HepG2 (cell line): ENCODE results near the gene TACC2. TPM values are rescaled to one million over a fixed set of nuclear protein-coding genes. Genes with fewer than 3 reads are reported as not detected.

ENCODE experiments used
- ATAC-seq: fragments of 200-7000 bp; cut with Tn5 transposase; 3 replicates; pipeline ENCODE4 v1.9.1; 2020; ENCODE audit warnings: mild to moderate bottlenecking, moderate library complexity
- Bru-seq: library from RNA; stranded (reverse); fragments of 400-500 nt; gene quantifications from one replicate; lab custom pipeline; 2021; lab: Mats Ljungman, UMichigan
- BruChase-seq, 2 experiments: library from RNA; stranded (reverse); fragments of 400-500 nt; gene quantifications; one replicate each; lab custom pipeline; 2021; lab: Mats Ljungman, UMichigan
- BruUV-seq: library from RNA; stranded (reverse); fragments of 400-500 nt; replicated peaks from 2 replicates; lab custom pipeline; 2021; lab: Mats Ljungman, UMichigan
- CTCF ChIA-PET: fragments of 300-600 bp; formaldehyde crosslinking; extraction: SDS; loops from one replicate; lab custom pipeline; 2021; ENCODE audit warnings: low total read pairs, inconsistent platforms, low intra/inter-chr PET ratio; lab: Yijun Ruan, JAX
- POLR2A ChIA-PET: fragments of 350-600 bp; sonication (Branson Sonifier 250); formaldehyde crosslinking; loops from one replicate; lab custom pipeline; 2020; ENCODE audit warnings: antibody characterized with exemption, inconsistent platforms; lab: Yijun Ruan, JAX
- DNase-seq: peaks from one replicate; pipeline ENCODE4 v3.0.0-alpha.2; 2015; ENCODE audit warnings: low spot score
- FAIRE-seq: peaks from 3 replicates; lab custom pipeline; 2011; peaks lifted over from hg19 to GRCh38; lab: Jason Lieb, UNC
- H2AFZ ChIP-seq: one replicate; pipeline ENCODE4 v1.6.1; 2011; ENCODE audit warnings: low read length, inconsistent platforms
- H3K27ac ChIP-seq: fragments of 300-600 bp; 3 replicates; pipeline ENCODE4 v1.8.0; 2011; ENCODE audit warnings: mixed run types, mild to moderate bottlenecking, mixed read lengths, low read length, inconsistent platforms; ENCODE audit not compliant: insufficient read depth; ENCODE audit errors: extremely low read length
- H3K27me3 ChIP-seq, 2 experiments: fragments of 200-600 bp in 1 of 2; 2 replicates in 1 of 2; 3 replicates in 1 of 2; pipeline versions ENCODE4 v1.6.0 to v1.8.0; 2011; ENCODE audit warnings: low read length in 2 of 2, mild to moderate bottlenecking in 2 of 2, moderate library complexity in 2 of 2, inconsistent platforms in 1 of 2; ENCODE audit not compliant: insufficient read depth in 2 of 2, control insufficient read depth in 1 of 2
- H3K36me3 ChIP-seq, 2 experiments: fragments of 200-600 bp in 1 of 2; replicated peaks in 1 of 2; 2 replicates in 1 of 2; 3 replicates in 1 of 2; pipeline versions ENCODE4 v1.5.1 to v1.8.0; 2011; ENCODE audit warnings: low read length in 2 of 2, inconsistent platforms in 1 of 2; ENCODE audit not compliant: insufficient read depth in 2 of 2, control insufficient read depth in 1 of 2
- H3K4me1 ChIP-seq: 2 replicates; pipeline ENCODE4 v1.5.1; 2012; ENCODE audit warnings: low read length, inconsistent platforms; ENCODE audit not compliant: insufficient read depth
- H3K4me2 ChIP-seq: 2 replicates; pipeline ENCODE4 v1.6.0; 2011; ENCODE audit warnings: low read depth, low read length, inconsistent platforms
- H3K4me3 ChIP-seq, 3 experiments: fragments of 200-600 bp in 1 of 3; sonication (generic), shearing (Covaris generic) in 1 of 3; replicated peaks in 1 of 3; 2 replicates each; pipeline ENCODE4 v1.5.1; 2011 to 2016; ENCODE audit warnings: low read length in 3 of 3, inconsistent platforms in 2 of 3, low read depth in 2 of 3, mild to moderate bottlenecking in 2 of 3, control low read depth in 1 of 3, mixed read lengths in 1 of 3; ENCODE audit not compliant: insufficient read depth in 1 of 3
- H3K79me2 ChIP-seq: one replicate; pipeline ENCODE4 v1.6.1; 2011; ENCODE audit warnings: low read length, inconsistent platforms; ENCODE audit not compliant: insufficient read depth
- H3K9ac ChIP-seq: 2 replicates; pipeline ENCODE4 v1.6.0; 2011; ENCODE audit warnings: mild to moderate bottlenecking, low read depth, low read length, inconsistent platforms; ENCODE audit not compliant: insufficient read depth
- H3K9me3 ChIP-seq: 2 replicates; pipeline ENCODE4 v1.5.1; 2012; ENCODE audit warnings: mild to moderate bottlenecking, low read length
- H4K20me1 ChIP-seq: 2 replicates; pipeline ENCODE4 v1.6.0; 2011; ENCODE audit warnings: inconsistent platforms, mild to moderate bottlenecking, low read length, moderate library complexity; ENCODE audit not compliant: insufficient read depth
- ATF7 ChIP-seq, 2 experiments: fragments of 450-650 bp in 1 of 2; sonication (generic) in 1 of 2; formaldehyde crosslinking in 1 of 2; IDR thresholded peaks; 2 replicates each; pipeline versions ENCODE4 v1.4.0 to v1.6.1; 2016 to 2020; ENCODE audit warnings: antibody characterized with exemption in 1 of 2, mild to moderate bottlenecking in 1 of 2, missing genetic modification reagents in 1 of 2
- CREM ChIP-seq, 2 experiments: sonication (generic) in 1 of 2; formaldehyde crosslinking in 1 of 2; IDR thresholded peaks; 2 replicates each; pipeline versions ENCODE4 v1.4.0 to v1.6.1; 2016 to 2020; ENCODE audit warnings: antibody characterized with exemption in 1 of 2, mild to moderate bottlenecking in 1 of 2, missing genetic modification reagents in 1 of 2
- ESRRA ChIP-seq: sonication (generic); formaldehyde crosslinking; IDR thresholded peaks from 2 replicates; pipeline ENCODE4 v1.5.1; 2020; ENCODE audit warnings: mild to moderate bottlenecking, low read depth, missing genetic modification reagents
- FOXK1 ChIP-seq: sonication (generic); formaldehyde crosslinking; IDR thresholded peaks from 2 replicates; pipeline ENCODE4 v1.4.0; 2020; ENCODE audit warnings: low read depth, missing genetic modification reagents, borderline replicate concordance
- GABPA ChIP-seq, 2 experiments: IDR thresholded peaks; 2 replicates each; pipeline ENCODE4 v1.6.1; 2011 to 2016; ENCODE audit warnings: low read depth in 2 of 2, low read length in 1 of 2, missing biosample characterization in 1 of 2, missing genetic modification characterization in 1 of 2
- HNF4A ChIP-seq: sonication (generic); formaldehyde crosslinking; IDR thresholded peaks from 2 replicates; pipeline ENCODE4 v1.4.0; 2020; ENCODE audit warnings: missing genetic modification reagents
- MIXL1 ChIP-seq: IDR thresholded peaks from 2 replicates; pipeline ENCODE4 v1.6.1; 2016
- RBAK ChIP-seq: sonication (generic); formaldehyde crosslinking; IDR thresholded peaks from 2 replicates; pipeline ENCODE4 v1.5.1; 2020; ENCODE audit warnings: mild to moderate bottlenecking, missing genetic modification reagents
- USF2 ChIP-seq, 2 experiments: sonication (generic) in 1 of 2; formaldehyde crosslinking in 1 of 2; IDR thresholded peaks; 2 replicates each; pipeline versions ENCODE4 v1.5.1 to v1.6.1; 2011 to 2020; ENCODE audit warnings: borderline replicate concordance in 1 of 2, low read depth in 1 of 2, low read length in 1 of 2, mild to moderate bottlenecking in 1 of 2, missing genetic modification reagents in 1 of 2, moderate library complexity in 1 of 2
- ZFX ChIP-seq: sonication (generic); formaldehyde crosslinking; IDR thresholded peaks from 2 replicates; pipeline ENCODE4 v1.4.0; 2020; ENCODE audit warnings: mild to moderate bottlenecking, low read depth, missing genetic modification reagents, moderate library complexity
- ZMYM4 ChIP-seq: sonication (generic); formaldehyde crosslinking; IDR thresholded peaks from 2 replicates; pipeline ENCODE4 v1.8.1; 2023; ENCODE audit warnings: mild to moderate bottlenecking, missing genetic modification reagents
- ZNF557 ChIP-seq: sonication (generic); formaldehyde crosslinking; IDR thresholded peaks from 2 replicates; pipeline ENCODE4 v1.4.0; 2020; ENCODE audit warnings: missing genetic modification reagents
- ZNF7 ChIP-seq: IDR thresholded peaks from 2 replicates; pipeline ENCODE4 v1.6.1; 2016; ENCODE audit warnings: missing biosample characterization, missing genetic modification reagents
- WGBS: methylation state at CpG from one replicate; pipeline ENCODE4 v1.1.6; 2017; ENCODE audit warnings: low lambda C conversion rate; 5-methylcytosine and 5-hydroxymethylcytosine counted together
- in situ Hi-C: cut with HindIII; loops from 2 replicates; pipeline ENCODE4 v1.10.0; 2017; ENCODE audit warnings: low pct_unique_long_range_greater_than_20kb; ENCODE audit not compliant: extremely low pct_ligation_motif_present
- intact Hi-C: fragments of 100-400 bp; cut with micrococcal nuclease; formaldehyde crosslinking; loops from one replicate; pipeline ENCODE4 v1.10.0; 2022; ENCODE audit not compliant: unreplicated experiment
- long read RNA-seq, 2 experiments: library from RNA in 1 of 2; library from polyadenylated mRNA in 1 of 2; stranded (forward) in 1 of 2; unstranded in 1 of 2; transcript quantifications; one replicate each; pipeline ENCODE4 v2.0.0, GENCODE V29; 2019 to 2022
- polyA minus RNA-seq, 3 experiments: library from RNA; depleted of rRNA, polyadenylated mRNA; stranded (reverse); fragments of >200 nt; gene quantifications; 2 replicates each; pipeline ENCODE4 v1.2.3, GENCODE V29; 2011; ENCODE audit warnings: low replicate concordance in 1 of 3
- polyA plus RNA-seq, 8 experiments: library from polyadenylated mRNA; depleted of rRNA in 3 of 8; stranded (reverse) in 7 of 8; unstranded in 1 of 8; fragments of >200 nt; fragmentation: Illumina TruSeq in 4 of 8; extraction: Trizol in 4 of 8; gene quantifications; 2 replicates each; pipeline versions ENCODE4 v1.2.1 to v1.2.3, GENCODE V29; 2011 to 2016; ENCODE audit warnings: low read depth in 4 of 8, missing spikeins in 1 of 8, mixed read lengths in 1 of 8; ENCODE audit not compliant: insufficient read depth in 1 of 8
- total RNA-seq, 5 experiments: library from RNA; depleted of rRNA; stranded (reverse); fragments of >200 nt; fragmentation: Illumina TruSeq; extraction: Trizol; gene quantifications; 2 replicates each; pipeline ENCODE4 v1.2.3, GENCODE V29; 2016; ENCODE audit warnings: low read depth in 1 of 5

The TACC2 gene
- 11.8 and 16.1 TPM in 2 replicates for total RNA-seq (2016; rRNA removed; fragmentation: Illumina TruSeq; extraction: Trizol)
- 3.0 and 3.6 TPM in 2 replicates for total RNA-seq (2016; cell fraction: cytosol; rRNA removed; fragmentation: Illumina TruSeq; extraction: Trizol; ENCODE audit: low read depth)
- total RNA-seq (2016; cell fraction: insoluble cytoplasmic fraction; rRNA removed; fragmentation: Illumina TruSeq; extraction: Trizol), result 11.8 and 16.2 TPM in 2 replicates
- 8.9 and 10.3 TPM in 2 replicates for total RNA-seq (2016; cell fraction: membrane; rRNA removed; fragmentation: Illumina TruSeq; extraction: Trizol)
- 23.8 and 25.0 TPM in 2 replicates for total RNA-seq (2016; cell fraction: nucleus; rRNA removed; fragmentation: Illumina TruSeq; extraction: Trizol)
- polyA plus RNA-seq (2011; rRNA removed), result 15.3 and 16.0 TPM in 2 replicates
- polyA plus RNA-seq (2011; cell fraction: cytosol; rRNA removed), result 7.6 and 10.9 TPM in 2 replicates
- 37.7 and 43.0 TPM in 2 replicates for polyA plus RNA-seq (2011; cell fraction: nucleus; rRNA removed)
- polyA plus RNA-seq (2012), result 21.9 and 23.8 TPM in 2 replicates
- 1.6 and 2.9 TPM in 2 replicates for polyA plus RNA-seq (2016; cell fraction: cytosol; fragmentation: Illumina TruSeq; extraction: Trizol; ENCODE audit: low read depth)
- 24.0 and 27.9 TPM in 2 replicates for polyA plus RNA-seq (2016; cell fraction: insoluble cytoplasmic fraction; fragmentation: Illumina TruSeq; extraction: Trizol; ENCODE audit: low read depth)
- polyA plus RNA-seq (2016; cell fraction: membrane; fragmentation: Illumina TruSeq; extraction: Trizol; ENCODE audit: low read depth), result 6.4 and 8.1 TPM in 2 replicates
- polyA plus RNA-seq (2016; cell fraction: nucleus; fragmentation: Illumina TruSeq; extraction: Trizol; ENCODE audit: insufficient read depth, low read depth), result 35.9 and 48.4 TPM in 2 replicates
- polyA minus RNA-seq (2011; rRNA and poly(A)+ RNA removed; ENCODE audit: low replicate concordance), result 10.4 and 18.0 TPM in 2 replicates
- polyA minus RNA-seq (2011; cell fraction: cytosol; rRNA and poly(A)+ RNA removed), result 9.7 and 13.0 TPM in 2 replicates
- polyA minus RNA-seq (2011; cell fraction: nucleus; rRNA and poly(A)+ RNA removed), result 30.6 and 33.9 TPM in 2 replicates
- percentile 70 among the genes with signal in this experiment for Bru-seq, nascent RNA
- BruChase-seq, experiment 1, labeled RNA remaining after a 6-hour chase, result percentile 65 among the genes with signal in this experiment
- percentile 67 among the genes with signal in this experiment for BruChase-seq, experiment 2, labeled RNA remaining after a 2-hour chase
- long read RNA-seq, experiment 1, partial matches to known transcripts, result 3 of 9 reads
- long read RNA-seq, experiment 1, other reads (novel, unspliced or antisense), result 6 of 9 reads
- long read RNA-seq, experiment 2, transcript TACC2-205 (13 exons, 3,281 nt), result major isoform, 7 of 50 reads
- long read RNA-seq, experiment 2, transcript TACC2-213 (4 exons, 3,109 nt), result minor isoform, 5 of 50 reads
- long read RNA-seq, experiment 2, partial matches to known transcripts, result 21 of 50 reads
- long read RNA-seq, experiment 2, other reads (novel, unspliced or antisense), result 17 of 50 reads

- CTCF ChIA-PET, result no interaction called here
- Histone ChIP-seq H3K4me3 (peak within 1 kb of the TSS; percentile 49 to 65 (median 64); a peak in 5 of 6 replicates), H3K9ac (peak within 1 kb of the TSS; percentile 62; the same call in 1 of the 2 replicates), H2AFZ (no peak within 1 kb of the TSS), H3K4me1 (peaks cover 42% of the 10 kb centered on the region), H3K9me3 (peaks cover 10% of the 10 kb centered on the region), H3K79me2 (no peaks in the 10 kb centered on the region), H3K4me2 (peak within 1 kb of the TSS; percentile 81), H3K27me3 (no peaks in the 10 kb centered on the region), H3K36me3 (no peaks in the 10 kb centered on the region), H3K27ac (no peak within 1 kb of the TSS), H4K20me1 (no peaks in the 10 kb centered on the region)
- in situ Hi-C loops, result no loop called here
- no TSS peak for BruUV-seq
- ATAC-seq (peak; percentile 77), DNase-seq (peak; percentile 46), FAIRE-seq (no peak)
- WGBS, result 44% methylated on average over 13 of the region's 15 CpGs
- intact Hi-C loops, result no loop called here
- POLR2A ChIA-PET, result no interaction called here
- no peak for TF ChIP-seq CREM (IDR thresholded peaks at IDR 0.05)
- no peak for TF ChIP-seq CREM (CRISPR knock-in tag; IDR thresholded peaks at IDR 0.05)
- peak; percentile 61 for TF ChIP-seq ZMYM4
- TF ChIP-seq HNF4A (CRISPR knock-in tag), result no peak
- no peak for TF ChIP-seq ATF7 (IDR thresholded peaks at IDR 0.05)
- no peak for TF ChIP-seq ATF7 (CRISPR knock-in tag; IDR thresholded peaks at IDR 0.05)
- TF ChIP-seq ZNF7 (CRISPR knock-in tag), result peak; percentile 96
- no peak for TF ChIP-seq ESRRA (CRISPR knock-in tag)
- no peak for TF ChIP-seq FOXK1 (CRISPR knock-in tag)
- TF ChIP-seq RBAK (CRISPR knock-in tag), result no peak
- no peak for TF ChIP-seq ZNF557
- peak; percentile 52; the same call in 1 of the 2 replicates for TF ChIP-seq USF2 (IDR thresholded peaks at IDR 0.05; ENCODE audit: low read depth, low read length)
- peak; percentile 42; the same call in 1 of the 2 replicates for TF ChIP-seq USF2 (CRISPR knock-in tag; IDR thresholded peaks at IDR 0.05; ENCODE audit: borderline replicate concordance)
- TF ChIP-seq GABPA (IDR thresholded peaks at IDR 0.05; ENCODE audit: low read depth, low read length), result no peak; the same call in 1 of the 2 replicates
- 0 out of 2 replicates have a peak, but pooled peaks have one; percentile 14 for TF ChIP-seq GABPA (CRISPR knock-in tag; IDR thresholded peaks at IDR 0.05; ENCODE audit: low read depth)
- TF ChIP-seq MIXL1 (CRISPR knock-in tag), result no peak
- peak; percentile 18; the same call in 1 of the 2 replicates for TF ChIP-seq ZFX (CRISPR knock-in tag)
Observed at GRCh38 chr10:121988361-121989324, at the start of gene TACC2. Gene TACC2 (plus strand): TSS chr10:121989163. CDS start chr10:122021982, 32,819 bp downstream.
